GM23338 (cell line): ENCODE results near the gene UFM1. TPM values are rescaled to one million over a fixed set of nuclear protein-coding genes. Genes with fewer than 3 reads are reported as not detected.

ENCODE experiments used
- ATAC-seq: fragments of 200-7000 bp; cut with Tn5 transposase; 3 replicates; pipeline ENCODE4 v1.9.1; 2020
- DNase-seq: peaks from one replicate; pipeline ENCODE4 v3.0.0-alpha.2; 2015; ENCODE audit warnings: low spot score
- H2AFZ ChIP-seq: fragments of 200-600 bp; sonication (generic); 2 replicates; pipeline ENCODE4 v1.8.0; 2016; ENCODE audit warnings: antibody characterized with exemption, mild to moderate bottlenecking, moderate library complexity
- H3F3A ChIP-seq: fragments of 200-600 bp; sonication (generic); replicated peaks from 2 replicates; pipeline ENCODE4 v1.8.0; 2017; ENCODE audit warnings: antibody characterized with exemption, mixed run types, low read depth
- H3K27ac ChIP-seq: fragments of 200-600 bp; sonication (generic); 2 replicates; pipeline ENCODE4 v1.6.1; 2016; ENCODE audit warnings: low read depth
- H3K27me3 ChIP-seq: fragments of 200-600 bp; sonication (generic); 2 replicates; pipeline ENCODE4 v1.8.0; 2016; ENCODE audit warnings: mild to moderate bottlenecking, mixed run types, moderate library complexity; ENCODE audit not compliant: insufficient read depth
- H3K36me3 ChIP-seq: fragments of 200-600 bp; sonication (generic); 2 replicates; pipeline ENCODE4 v1.8.0; 2016; ENCODE audit warnings: mild to moderate bottlenecking; ENCODE audit not compliant: insufficient read depth
- H3K4me1 ChIP-seq: fragments of 200-600 bp; sonication (generic); 2 replicates; pipeline ENCODE4 v1.8.0; 2016; ENCODE audit warnings: mild to moderate bottlenecking, moderate library complexity; ENCODE audit not compliant: insufficient read depth
- H3K4me2 ChIP-seq: fragments of 200-600 bp; sonication (generic); 2 replicates; pipeline ENCODE4 v1.7.1; 2017; ENCODE audit warnings: mixed run types
- H3K4me3 ChIP-seq: fragments of 200-600 bp; sonication (generic); 2 replicates; pipeline ENCODE4 v1.6.1; 2016; ENCODE audit warnings: mixed run types
- H3K79me2 ChIP-seq: fragments of 200-600 bp; sonication (generic); replicated peaks from 2 replicates; pipeline ENCODE4 v1.8.0; 2017; ENCODE audit warnings: mild to moderate bottlenecking; ENCODE audit not compliant: insufficient read depth
- H3K9me2 ChIP-seq: fragments of 200-600 bp; sonication (generic); 2 replicates; pipeline ENCODE4 v1.8.0; 2017; ENCODE audit not compliant: insufficient read depth
- H4K20me1 ChIP-seq: fragments of 200-600 bp; sonication (generic); replicated peaks from 2 replicates; pipeline ENCODE4 v1.8.0; 2017; ENCODE audit warnings: mild to moderate bottlenecking; ENCODE audit not compliant: insufficient read depth
- H3K27ac Mint-ChIP-seq: 2 replicates; pipeline ENCODE4 v1.8.0; 2020; ENCODE audit warnings: inconsistent platforms, mild to moderate bottlenecking, moderate library complexity, mixed read lengths
- H3K27me3 Mint-ChIP-seq: 3 replicates; pipeline ENCODE4 v1.8.0; 2022; ENCODE audit warnings: low read depth, mild to moderate bottlenecking, moderate library complexity, mixed read lengths, inconsistent platforms; ENCODE audit not compliant: insufficient read depth, poor library complexity
- H3K36me3 Mint-ChIP-seq: 3 replicates; pipeline ENCODE4 v1.8.0; 2021; ENCODE audit warnings: low read depth, mild to moderate bottlenecking, inconsistent platforms, moderate library complexity, mixed read lengths
- H3K4me1 Mint-ChIP-seq: 3 replicates; pipeline ENCODE4 v1.8.0; 2020; ENCODE audit warnings: mild to moderate bottlenecking, inconsistent platforms, mixed read lengths
- H3K4me3 Mint-ChIP-seq: 3 replicates; pipeline ENCODE4 v1.8.0; 2021; ENCODE audit warnings: moderate library complexity, mild to moderate bottlenecking, inconsistent platforms, mixed read lengths
- H3K9me3 Mint-ChIP-seq: 3 replicates; pipeline ENCODE4 v1.8.0; 2020; ENCODE audit warnings: moderate library complexity, mild to moderate bottlenecking, inconsistent platforms, mixed read lengths
- CREB1 ChIP-seq: fragments of 250-450 bp; sonication (Bioruptor Pico); IDR thresholded peaks from 2 replicates; pipeline ENCODE4 v1.5.0; 2020; ENCODE audit warnings: low read depth, mild to moderate bottlenecking, moderate library complexity
- CTCF ChIP-seq, 2 experiments: fragments of 200-600 bp in 1 of 2; sonication (generic) in 1 of 2; conservative IDR thresholded peaks; 2 replicates each; pipeline versions ENCODE4 v1.5.1 to v1.6.1; 2016 to 2017; ENCODE audit warnings: antibody characterized with exemption in 2 of 2, low read depth in 2 of 2, mild to moderate bottlenecking in 2 of 2, moderate library complexity in 1 of 2
- EZH2 ChIP-seq: fragments of 200-600 bp; sonication (generic); IDR thresholded peaks from one replicate; pipeline ENCODE4 v1.8.0; 2017; ENCODE audit warnings: antibody characterized with exemption, mild to moderate bottlenecking, low read depth; ENCODE audit not compliant: unreplicated experiment
- EZH2phosphoT487 ChIP-seq: fragments of 200-600 bp; sonication (generic); IDR thresholded peaks from one replicate; pipeline ENCODE4 v1.8.1; 2018; ENCODE audit warnings: antibody characterized with exemption; ENCODE audit not compliant: unreplicated experiment
- JUNB ChIP-seq: IDR thresholded peaks from one replicate; pipeline ENCODE4 v1.6.1; 2016; ENCODE audit warnings: antibody characterized with exemption; ENCODE audit not compliant: unreplicated experiment
- NANOG ChIP-seq: IDR thresholded peaks from 2 replicates; pipeline ENCODE4 v1.6.1; 2016; ENCODE audit warnings: antibody characterized with exemption, borderline replicate concordance
- POLR2AphosphoS5 ChIP-seq: IDR thresholded peaks from 2 replicates; pipeline ENCODE4 v1.6.1; 2016; ENCODE audit warnings: antibody characterized with exemption, low read depth
- STAT1 ChIP-seq: IDR thresholded peaks from one replicate; pipeline ENCODE4 v1.6.1; 2016; ENCODE audit warnings: antibody characterized with exemption; ENCODE audit not compliant: unreplicated experiment
- ZNF331 ChIP-seq: fragments of 250-450 bp; sonication (Bioruptor Pico); IDR thresholded peaks from 2 replicates; pipeline ENCODE4 v1.5.0; 2020; ENCODE audit warnings: low read depth, mild to moderate bottlenecking, moderate library complexity
- polyA plus RNA-seq: library from polyadenylated mRNA; unstranded; fragments of >200 nt; fragmentation: Nextera tagmentation; extraction: Ambion mirVana; gene quantifications from 2 replicates; pipeline ENCODE4 v1.2.1, GENCODE V29; 2016
- total RNA-seq: library from RNA; depleted of rRNA; stranded (reverse); fragments of >200 nt; shearing (Covaris generic); gene quantifications from 2 replicates; pipeline ENCODE4 v1.2.3, GENCODE V29; 2014
- TF ChIP-seq, protein P1 (sequence below): IDR thresholded peaks from 2 replicates; pipeline ENCODE4 v1.6.1; 2016; ENCODE audit warnings: antibody characterized with exemption
- TF ChIP-seq, protein P2 (sequence below): fragments of 250-450 bp; sonication (Bioruptor Pico); IDR thresholded peaks from 2 replicates; pipeline ENCODE4 v1.5.0; 2020; ENCODE audit warnings: mild to moderate bottlenecking, moderate library complexity

Gene UFM1
- total and polyA plus RNA-seq, 2 experiments from 2014 or later = 57.0 to 77.1 TPM

- no peak overlapping the region for H3K27ac Mint-ChIP-seq
- DNase-seq (no peak), ATAC-seq (no peak)
- H3K36me3 Mint-ChIP-seq = no peaks in the 10 kb centered on the region
- H3K4me3 Mint-ChIP-seq = no peak overlapping the region
- no peak overlapping the region for H3K4me3 ChIP-seq
- no peaks in the 10 kb centered on the region for H3K27me3 ChIP-seq
- H2AFZ ChIP-seq = no peak overlapping the region
- no peaks in the 10 kb centered on the region for H3K79me2 ChIP-seq
- no peaks in the 10 kb centered on the region for H3K36me3 ChIP-seq
- no peaks in the 10 kb centered on the region for H3F3A ChIP-seq
- H3K4me1 ChIP-seq = no peaks in the 10 kb centered on the region
- no peaks in the 10 kb centered on the region for H3K9me2 ChIP-seq
- TF ChIP-seq ZNF331 (CRISPR knock-in tag) = no peak
- no peak for TF ChIP-seq CTCF (conservative IDR thresholded peaks at IDR 0.05; ENCODE audit: low read depth in 2 of 2)
- H3K27me3 Mint-ChIP-seq = no peaks in the 10 kb centered on the region
- H3K4me1 Mint-ChIP-seq = no peaks in the 10 kb centered on the region
- no peak overlapping the region for H3K27ac ChIP-seq
- no peak overlapping the region for H3K4me2 ChIP-seq
- no peaks in the 10 kb centered on the region for H4K20me1 ChIP-seq
- no peaks in the 10 kb centered on the region for H3K9me3 Mint-ChIP-seq
Observed at GRCh38 chr13:38405216-38405615, 55.6 kb downstream of the UFM1 start.

- Mint-ChIP-seq H3K4me1 (no peaks in the 10 kb centered on the region), H3K4me3 (no peak overlapping the region), H3K36me3 (no peaks in the 10 kb centered on the region), H3K27me3 (no peaks in the 10 kb centered on the region), H3K9me3 (no peaks in the 10 kb centered on the region), H3K27ac (no peak overlapping the region)
- Histone ChIP-seq H3K4me2 (no peak overlapping the region), H3K27ac (no peak overlapping the region), H3K36me3 (no peaks in the 10 kb centered on the region), H3F3A (no peaks in the 10 kb centered on the region), H3K4me1 (no peaks in the 10 kb centered on the region), H4K20me1 (no peaks in the 10 kb centered on the region), H3K79me2 (no peaks in the 10 kb centered on the region), H2AFZ (peak overlapping the region; percentile 21; the same call in 1 of the 2 replicates), H3K9me2 (no peaks in the 10 kb centered on the region), H3K27me3 (no peaks in the 10 kb centered on the region), H3K4me3 (no peak overlapping the region)
- no peak for DNase-seq
- no peak for ATAC-seq
- TF ChIP-seq STAT1 (no peak), NANOG (no peak), CREB1 (CRISPR knock-in tag) (no peak), JUNB (no peak), EZH2 (no peak), POLR2AphosphoS5 (no peak), EZH2phosphoT487 (no peak), CTCF (conservative IDR thresholded peaks at IDR 0.05; ENCODE audit: low read depth in 2 of 2) (no peak)
- TF ChIP-seq, protein P1, sequence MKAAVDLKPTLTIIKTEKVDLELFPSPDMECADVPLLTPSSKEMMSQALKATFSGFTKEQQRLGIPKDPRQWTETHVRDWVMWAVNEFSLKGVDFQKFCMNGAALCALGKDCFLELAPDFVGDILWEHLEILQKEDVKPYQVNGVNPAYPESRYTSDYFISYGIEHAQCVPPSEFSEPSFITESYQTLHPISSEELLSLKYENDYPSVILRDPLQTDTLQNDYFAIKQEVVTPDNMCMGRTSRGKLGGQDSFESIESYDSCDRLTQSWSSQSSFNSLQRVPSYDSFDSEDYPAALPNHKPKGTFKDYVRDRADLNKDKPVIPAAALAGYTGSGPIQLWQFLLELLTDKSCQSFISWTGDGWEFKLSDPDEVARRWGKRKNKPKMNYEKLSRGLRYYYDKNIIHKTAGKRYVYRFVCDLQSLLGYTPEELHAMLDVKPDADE = no peak
- TF ChIP-seq, protein P2, sequence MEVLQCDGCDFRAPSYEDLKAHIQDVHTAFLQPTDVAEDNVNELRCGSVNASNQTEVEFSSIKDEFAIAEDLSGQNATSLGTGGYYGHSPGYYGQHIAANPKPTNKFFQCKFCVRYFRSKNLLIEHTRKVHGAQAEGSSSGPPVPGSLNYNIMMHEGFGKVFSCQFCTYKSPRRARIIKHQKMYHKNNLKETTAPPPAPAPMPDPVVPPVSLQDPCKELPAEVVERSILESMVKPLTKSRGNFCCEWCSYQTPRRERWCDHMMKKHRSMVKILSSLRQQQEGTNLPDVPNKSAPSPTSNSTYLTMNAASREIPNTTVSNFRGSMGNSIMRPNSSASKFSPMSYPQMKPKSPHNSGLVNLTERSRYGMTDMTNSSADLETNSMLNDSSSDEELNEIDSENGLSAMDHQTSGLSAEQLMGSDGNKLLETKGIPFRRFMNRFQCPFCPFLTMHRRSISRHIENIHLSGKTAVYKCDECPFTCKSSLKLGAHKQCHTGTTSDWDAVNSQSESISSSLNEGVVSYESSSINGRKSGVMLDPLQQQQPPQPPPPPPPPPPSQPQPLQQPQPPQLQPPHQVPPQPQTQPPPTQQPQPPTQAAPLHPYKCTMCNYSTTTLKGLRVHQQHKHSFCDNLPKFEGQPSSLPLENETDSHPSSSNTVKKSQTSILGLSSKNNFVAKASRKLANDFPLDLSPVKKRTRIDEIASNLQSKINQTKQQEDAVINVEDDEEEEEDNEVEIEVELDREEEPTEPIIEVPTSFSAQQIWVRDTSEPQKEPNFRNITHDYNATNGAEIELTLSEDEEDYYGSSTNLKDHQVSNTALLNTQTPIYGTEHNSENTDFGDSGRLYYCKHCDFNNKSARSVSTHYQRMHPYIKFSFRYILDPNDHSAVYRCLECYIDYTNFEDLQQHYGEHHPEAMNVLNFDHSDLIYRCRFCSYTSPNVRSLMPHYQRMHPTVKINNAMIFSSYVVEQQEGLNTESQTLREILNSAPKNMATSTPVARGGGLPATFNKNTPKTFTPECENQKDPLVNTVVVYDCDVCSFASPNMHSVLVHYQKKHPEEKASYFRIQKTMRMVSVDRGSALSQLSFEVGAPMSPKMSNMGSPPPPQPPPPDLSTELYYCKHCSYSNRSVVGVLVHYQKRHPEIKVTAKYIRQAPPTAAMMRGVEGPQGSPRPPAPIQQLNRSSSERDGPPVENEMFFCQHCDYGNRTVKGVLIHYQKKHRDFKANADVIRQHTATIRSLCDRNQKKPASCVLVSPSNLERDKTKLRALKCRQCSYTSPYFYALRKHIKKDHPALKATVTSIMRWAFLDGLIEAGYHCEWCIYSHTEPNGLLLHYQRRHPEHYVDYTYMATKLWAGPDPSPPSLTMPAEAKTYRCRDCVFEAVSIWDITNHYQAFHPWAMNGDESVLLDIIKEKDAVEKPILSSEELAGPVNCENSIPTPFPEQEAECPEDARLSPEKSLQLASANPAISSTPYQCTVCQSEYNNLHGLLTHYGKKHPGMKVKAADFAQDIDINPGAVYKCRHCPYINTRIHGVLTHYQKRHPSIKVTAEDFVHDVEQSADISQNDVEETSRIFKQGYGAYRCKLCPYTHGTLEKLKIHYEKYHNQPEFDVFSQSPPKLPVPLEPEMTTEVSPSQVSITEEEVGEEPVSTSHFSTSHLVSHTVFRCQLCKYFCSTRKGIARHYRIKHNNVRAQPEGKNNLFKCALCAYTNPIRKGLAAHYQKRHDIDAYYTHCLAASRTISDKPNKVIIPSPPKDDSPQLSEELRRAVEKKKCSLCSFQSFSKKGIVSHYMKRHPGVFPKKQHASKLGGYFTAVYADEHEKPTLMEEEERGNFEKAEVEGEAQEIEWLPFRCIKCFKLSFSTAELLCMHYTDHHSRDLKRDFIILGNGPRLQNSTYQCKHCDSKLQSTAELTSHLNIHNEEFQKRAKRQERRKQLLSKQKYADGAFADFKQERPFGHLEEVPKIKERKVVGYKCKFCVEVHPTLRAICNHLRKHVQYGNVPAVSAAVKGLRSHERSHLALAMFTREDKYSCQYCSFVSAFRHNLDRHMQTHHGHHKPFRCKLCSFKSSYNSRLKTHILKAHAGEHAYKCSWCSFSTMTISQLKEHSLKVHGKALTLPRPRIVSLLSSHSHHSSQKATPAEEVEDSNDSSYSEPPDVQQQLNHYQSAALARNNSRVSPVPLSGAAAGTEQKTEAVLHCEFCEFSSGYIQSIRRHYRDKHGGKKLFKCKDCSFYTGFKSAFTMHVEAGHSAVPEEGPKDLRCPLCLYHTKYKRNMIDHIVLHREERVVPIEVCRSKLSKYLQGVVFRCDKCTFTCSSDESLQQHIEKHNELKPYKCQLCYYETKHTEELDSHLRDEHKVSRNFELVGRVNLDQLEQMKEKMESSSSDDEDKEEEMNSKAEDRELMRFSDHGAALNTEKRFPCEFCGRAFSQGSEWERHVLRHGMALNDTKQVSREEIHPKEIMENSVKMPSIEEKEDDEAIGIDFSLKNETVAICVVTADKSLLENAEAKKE (CRISPR knock-in tag) = no peak
Observed at GRCh38 chr13:38409771-38410170, 60.1 kb downstream of the UFM1 start.
